Amniotic epithelial cell (primary cell): ENCODE results near the gene CHCHD10.
"Not testable (repeated sequence)": the region's sequence is repeated elsewhere in the genome, so short reads cannot be mapped to it uniquely, and the experiment has no call there.

Experiments
- DNase-seq: peaks from one replicate; pipeline ENCODE4 v3.0.0-alpha.2; 2010; ENCODE audit warnings: low read depth

Gene CHCHD10

DNA sequence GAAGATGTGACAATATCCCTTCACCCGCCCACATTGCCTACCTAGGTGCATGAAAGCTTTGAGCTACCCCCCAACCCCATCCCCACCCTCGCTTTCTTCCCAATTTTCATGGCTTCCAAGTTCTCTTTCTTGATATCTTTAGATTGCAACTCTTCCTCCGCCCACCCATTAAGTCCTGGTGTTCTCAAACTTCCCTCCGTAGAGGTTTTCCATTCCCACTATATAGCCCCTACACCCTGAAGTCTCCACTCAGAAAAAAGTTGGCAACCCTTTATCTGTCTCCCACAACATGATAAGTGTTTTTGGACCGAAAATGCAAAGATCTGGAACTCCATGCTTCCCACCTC, 17.4 kb downstream of the CHCHD10 start:
- DNase-seq = no peak

DNA sequence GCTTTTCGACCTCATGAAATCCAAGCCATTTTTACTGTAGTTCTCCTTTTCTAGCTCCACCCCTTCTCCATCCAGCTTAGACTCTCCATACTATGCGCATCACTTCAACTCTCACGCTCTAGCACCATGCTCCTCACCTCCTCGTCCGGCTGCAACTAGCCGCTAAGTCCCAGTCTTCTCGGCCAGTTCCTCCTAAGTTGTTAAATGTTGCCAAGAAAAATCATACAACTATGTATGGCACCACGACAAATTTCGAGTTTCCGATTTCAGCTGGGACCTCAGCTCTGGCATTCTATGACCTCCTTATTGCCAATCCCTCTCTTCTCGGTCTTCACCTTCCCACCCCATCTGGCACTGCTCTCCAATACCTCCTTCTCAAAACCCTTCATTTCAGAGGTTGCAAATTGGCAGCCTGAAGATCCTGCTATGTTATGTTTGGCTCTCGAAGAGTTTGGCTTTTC, 17.9 kb downstream of the CHCHD10 start:
- no peak for DNase-seq

DNA sequence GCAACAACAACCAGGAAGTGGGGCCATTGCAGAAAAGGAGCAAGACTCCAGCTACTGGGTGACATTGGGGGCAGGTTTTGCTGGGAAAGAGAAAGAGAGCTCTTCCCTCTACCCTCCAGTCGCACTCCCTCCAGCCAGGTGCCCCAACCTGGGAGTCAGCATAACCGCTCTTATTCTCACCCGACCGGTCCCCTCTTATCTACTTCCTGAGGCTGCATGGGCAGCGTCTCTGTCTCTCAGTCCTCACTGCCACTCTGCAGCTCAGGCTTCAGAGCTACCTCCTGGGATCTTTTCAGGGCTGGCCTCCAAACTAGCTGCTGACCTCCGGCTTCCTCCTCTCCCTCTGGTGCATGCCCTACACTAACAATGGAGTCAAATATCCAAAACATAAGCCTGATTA, 22.0 kb downstream of the CHCHD10 start:
- DNase-seq = no peak

DNA sequence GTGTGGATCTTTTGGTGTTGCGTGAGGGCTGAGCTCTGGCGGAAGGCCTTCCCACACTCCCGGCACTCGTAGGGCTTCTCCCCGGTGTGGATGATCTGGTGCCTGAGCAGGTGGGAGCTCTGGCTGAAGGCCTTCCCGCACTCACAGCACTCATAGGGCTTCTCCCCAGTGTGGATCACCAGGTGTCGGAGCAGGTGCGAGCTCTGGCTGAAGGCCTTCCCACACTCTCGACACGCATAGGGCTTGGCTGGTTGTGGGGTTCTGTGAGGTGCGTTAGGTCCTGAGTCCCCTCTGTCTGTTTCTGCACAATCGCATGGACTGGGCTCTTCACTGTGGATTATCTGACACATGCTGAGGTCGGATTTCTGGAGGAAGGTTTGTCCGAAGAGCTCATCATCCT, 23.3 kb downstream of the CHCHD10 start:
- DNase-seq = no peak

DNA sequence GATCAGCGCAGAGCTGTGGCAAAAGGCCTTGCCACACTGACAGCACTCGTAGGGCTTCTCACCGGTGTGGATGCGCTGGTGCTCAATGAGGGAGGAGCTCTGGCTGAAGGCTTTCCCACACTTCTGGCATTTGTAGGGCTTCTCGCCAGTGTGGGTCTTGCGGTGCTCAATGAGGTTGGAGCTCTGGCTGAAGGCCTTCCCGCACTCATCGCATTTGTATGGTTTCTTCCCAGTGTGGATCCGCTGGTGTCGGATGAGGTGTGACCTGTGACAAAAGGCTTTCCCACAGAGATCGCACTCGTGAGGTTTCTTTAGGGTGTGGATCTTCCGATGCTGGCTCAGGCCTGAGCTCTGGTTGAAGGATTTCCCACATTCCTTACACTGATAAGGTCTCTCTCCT, 23.8 kb downstream of the CHCHD10 start:
- DNase-seq = no peak

DNA sequence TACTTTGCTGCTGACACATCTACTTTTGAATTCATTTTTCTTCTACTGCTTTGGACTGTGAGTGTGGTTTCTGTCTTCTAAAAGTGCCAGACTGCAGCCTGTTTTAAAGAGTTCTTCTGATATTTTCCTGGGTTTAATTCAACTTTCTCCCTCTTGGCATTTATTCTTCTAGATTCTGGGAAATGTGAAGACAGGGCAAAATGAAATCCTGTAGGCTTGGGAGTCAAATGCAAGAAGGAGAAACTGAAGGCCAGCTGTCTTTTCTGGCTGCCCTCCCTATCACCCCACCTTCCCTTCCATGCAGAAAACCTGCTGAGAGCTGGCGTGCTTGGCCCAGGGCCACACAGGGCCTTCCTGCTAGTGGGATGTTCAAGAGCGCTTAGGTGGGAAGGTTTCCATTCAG, 24.5 kb downstream of the CHCHD10 start:
- DNase-seq = no peak

DNA sequence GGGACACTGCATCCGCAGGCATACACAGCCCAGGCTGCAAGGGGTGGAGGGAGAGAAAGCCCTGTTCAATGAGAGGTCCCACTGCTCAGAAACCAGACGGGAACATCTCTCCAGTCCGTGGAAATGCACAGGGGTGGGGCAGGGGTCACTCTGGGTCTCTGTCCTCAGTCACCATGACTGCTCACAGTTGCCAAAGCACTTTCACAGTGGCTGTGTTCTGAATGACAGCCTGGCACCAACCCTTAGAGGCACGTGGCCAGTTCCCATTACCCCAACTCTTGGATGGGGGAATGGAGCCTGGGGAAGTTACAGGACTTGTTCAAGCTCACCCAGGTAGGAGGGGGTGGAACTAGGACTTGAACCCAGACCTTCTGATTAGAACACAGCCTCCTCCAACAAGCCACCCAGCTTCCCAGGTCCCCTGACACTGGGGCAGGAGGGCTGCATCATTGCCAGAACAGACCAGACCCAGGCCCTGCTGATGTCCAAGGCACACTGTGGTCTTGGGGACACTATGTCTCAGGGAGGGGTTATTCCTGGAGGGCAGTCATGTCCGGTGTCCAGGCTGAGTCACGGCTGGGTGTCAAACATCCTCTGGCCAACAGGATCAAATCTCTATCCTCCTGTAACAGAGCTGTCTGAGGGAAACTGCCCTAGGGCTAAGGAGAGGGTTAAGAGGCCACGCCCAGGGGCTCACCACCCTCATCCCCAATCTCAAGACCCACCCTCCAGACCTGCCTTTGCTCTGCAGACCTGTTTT, 25.1 kb downstream of the CHCHD10 start:
- no peak for DNase-seq

DNA sequence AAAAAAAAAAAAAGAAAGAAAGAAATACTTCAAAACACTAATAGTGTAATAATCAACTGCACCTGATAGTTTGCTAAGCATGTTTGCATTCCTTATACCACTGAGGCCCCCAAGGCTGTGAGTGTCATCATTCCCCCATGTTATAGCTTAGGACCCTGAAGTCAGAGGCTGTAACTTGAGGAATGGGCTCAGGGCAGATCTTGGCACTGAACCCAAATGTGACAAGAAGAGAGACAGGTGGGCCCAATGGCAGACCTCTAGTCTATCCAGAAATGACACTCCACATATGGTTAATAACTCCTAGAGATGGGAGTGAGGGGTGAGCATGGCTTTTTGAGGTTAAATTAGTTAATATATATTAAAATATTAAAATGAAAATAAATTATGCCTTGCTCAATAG, 30.1 kb downstream of the CHCHD10 start:
- DNase-seq = no peak

DNA sequence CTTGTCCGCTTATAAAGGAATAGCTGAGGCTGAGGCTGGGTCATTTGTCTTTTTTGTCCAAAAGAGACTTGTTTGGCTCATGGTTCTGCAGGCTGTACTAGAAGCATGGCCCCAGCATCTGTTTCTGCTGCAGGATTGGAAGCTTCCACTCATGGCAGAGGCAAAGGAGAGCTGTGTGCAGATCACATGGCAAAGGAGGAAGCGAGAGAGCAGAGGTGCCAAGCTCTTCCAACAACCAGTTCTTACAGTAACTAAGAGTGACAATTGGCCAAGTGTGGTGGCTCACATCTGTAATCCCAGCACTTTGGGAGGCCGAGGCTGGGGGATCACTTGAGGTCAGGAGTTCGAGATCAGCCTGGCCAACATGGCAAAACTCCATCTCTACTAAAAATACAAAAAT, 39.7 kb downstream of the CHCHD10 start:
- not testable (repeated sequence) for DNase-seq

DNA sequence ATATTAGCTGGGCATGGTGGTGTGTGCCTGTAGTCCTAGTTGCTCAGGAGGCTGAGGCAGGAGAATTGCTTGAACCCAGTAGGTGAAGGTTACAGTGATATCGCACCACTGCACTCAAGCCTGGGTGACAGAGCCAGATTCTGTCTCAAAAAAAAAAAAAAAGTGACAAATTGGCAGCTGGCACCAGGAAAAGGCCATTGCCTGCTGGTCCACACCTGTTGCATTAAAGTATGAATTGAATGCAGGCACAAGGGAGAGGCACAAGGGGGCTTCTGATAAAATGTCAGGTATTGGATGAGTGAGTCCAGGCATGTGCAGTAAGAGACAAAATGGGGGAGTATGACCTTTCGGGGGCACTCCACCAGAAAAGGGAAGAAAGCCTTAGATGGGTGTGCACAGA, 45.0 kb downstream of the CHCHD10 start:
- no peak for DNase-seq

DNA sequence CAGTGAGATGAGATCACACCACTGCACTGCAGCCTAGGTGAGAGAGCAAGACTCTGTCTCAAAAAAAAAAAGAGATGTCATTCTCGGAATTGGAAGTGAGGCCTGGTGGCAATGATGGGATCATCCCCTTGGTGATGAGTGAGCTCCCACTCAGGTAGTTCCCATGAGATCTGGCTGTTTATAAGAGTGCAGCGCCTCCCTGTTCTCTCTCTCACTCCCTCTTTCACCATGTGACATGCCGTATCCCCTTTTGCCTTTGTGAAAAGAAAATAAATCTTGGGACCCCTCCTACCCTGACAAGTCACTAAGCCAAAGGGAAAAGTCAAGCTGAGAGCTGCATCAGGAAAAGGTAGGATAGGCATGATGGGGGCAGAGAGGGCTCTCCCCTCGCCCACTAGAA, 45.6 kb downstream of the CHCHD10 start:
- no peak for DNase-seq

DNA sequence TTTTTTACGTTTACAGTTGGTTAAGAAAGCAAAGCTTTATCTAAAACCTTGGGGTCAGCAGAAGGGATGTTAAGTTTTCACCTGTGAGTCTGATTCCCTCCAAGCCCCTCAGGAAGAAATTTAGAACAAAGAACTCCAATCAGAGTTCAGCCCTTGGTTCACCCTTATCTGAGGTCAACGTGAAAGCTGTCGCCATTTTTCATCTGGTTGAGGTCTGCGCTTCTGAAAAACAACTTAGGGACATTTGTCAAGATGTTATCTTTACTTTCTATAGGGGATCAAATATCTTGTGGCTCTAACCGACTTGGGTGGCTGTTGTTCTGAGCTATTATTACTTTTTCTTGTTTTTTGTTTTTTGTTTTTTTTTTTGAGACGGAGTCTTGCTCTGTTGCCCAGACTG, 46.9 kb downstream of the CHCHD10 start:
- no peak for DNase-seq

DNA sequence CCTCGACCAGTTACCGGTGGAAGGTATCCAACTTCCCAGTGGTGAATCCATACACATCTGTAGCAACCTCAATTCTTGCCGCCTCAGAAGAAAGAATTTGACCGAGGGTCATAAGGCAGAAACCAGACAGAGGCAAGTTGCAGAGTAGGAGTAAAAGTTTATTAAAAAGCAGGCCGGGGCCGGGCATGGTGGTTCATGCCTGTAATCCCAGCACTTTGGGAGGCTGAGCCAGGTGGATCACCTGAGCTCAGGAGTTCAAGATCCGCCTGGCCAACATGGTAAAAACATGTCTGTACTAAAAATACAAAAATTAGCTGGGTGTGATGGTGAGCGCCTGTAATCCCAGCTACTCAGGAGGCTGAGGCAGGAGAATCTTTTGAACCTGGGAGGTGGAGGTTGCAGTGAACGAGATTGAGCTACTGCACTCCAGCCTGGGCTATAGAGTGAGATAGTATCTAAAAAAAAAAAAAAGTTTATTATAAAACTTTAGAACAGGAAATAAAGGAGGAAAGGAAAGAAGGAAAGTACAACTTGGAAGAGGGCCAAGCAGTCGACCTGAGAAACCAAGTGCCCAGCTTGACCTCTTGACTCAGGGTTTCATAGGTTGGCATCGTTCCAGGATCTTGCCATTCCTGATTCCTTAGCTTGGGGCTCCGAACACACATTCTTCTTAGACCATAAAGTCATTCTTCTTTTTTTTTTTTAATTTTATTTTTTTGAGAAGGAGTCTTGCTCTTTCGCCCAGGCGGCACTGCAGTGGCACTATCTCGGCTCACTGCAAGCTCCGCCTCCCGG, 49.2 kb downstream of the CHCHD10 start:
- DNase-seq = no peak

DNA sequence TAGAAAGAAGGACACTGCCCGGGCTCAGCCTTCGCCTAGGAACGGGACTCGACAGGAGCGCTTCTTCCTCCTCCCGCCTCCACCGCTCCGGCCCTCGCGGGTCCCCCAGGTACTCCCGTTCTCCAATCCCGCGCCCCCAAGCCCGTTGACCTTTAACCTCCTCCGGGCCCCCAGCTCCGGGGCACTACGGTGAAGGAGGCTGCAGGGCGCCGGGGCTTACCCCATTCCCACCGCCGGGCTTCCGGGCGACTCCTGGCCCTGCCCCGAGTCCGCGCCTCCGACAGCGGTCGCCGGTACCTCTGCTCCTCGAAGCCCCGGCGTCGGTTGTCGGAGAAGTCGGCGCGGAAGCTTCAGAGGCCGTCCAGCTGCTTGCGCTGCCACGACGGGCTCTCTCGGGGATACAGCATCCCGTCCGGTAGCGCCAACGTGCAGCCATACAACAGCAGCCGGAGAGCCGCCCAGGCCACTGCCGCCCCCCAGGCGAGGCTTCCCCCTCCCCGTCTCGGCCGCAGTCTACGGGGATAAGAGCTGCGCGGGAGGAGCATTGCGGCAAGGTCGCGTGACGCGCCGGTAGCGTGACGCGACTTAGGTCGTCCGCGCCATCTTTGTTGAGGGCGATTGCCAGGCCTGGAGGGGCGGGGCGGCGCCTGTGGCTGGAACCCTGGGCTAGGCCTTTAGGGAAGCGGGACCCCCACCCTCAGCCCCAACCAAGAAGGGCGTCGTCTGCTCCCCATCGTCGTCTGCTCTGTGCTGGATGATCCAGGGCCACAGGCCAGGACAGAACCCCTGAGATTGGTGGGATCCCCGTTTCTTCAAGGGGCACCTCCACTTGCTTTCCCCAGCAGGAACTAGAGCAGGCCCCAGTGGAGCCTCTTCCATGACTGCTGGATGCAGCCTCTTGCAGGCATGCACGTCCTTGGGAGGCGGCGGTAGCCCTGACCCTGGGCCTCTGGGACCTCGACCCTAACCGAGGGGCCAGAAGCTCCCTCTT, 50.7 kb downstream of the CHCHD10 start:
- peak; percentile 81 for DNase-seq
